IMR-90 (cell line): Measurements from ENCODE around the gene BRAF. TPM values are rescaled to one million over a fixed set of nuclear protein-coding genes. Genes with fewer than 3 reads are reported as not detected.

Experiments used
- ATAC-seq: fragments of 200-7000 bp; cut with Tn5 transposase; 2 replicates; pipeline ENCODE4 v1.9.1; 2020; ENCODE audit warnings: low read depth, mild to moderate bottlenecking, moderate library complexity
- BruUV-seq: library from RNA; stranded (reverse); fragments of 400-500 nt; replicated peaks from 2 replicates; lab custom pipeline; 2021; lab: Mats Ljungman, UMichigan
- CTCF ChIA-PET: fragments of 300-600 bp; formaldehyde crosslinking; extraction: SDS; loops from one replicate; lab custom pipeline; 2021; ENCODE audit warnings: antibody characterized with exemption; lab: Yijun Ruan, JAX
- POLR2A ChIA-PET: fragments of 300-600 bp; sonication (Branson Sonifier 250); formaldehyde crosslinking; loops from one replicate; lab custom pipeline; 2022; ENCODE audit warnings: antibody characterized with exemption; ENCODE audit not compliant: unreplicated experiment; lab: Charles Lee
- DNase-seq: peaks from one replicate; pipeline ENCODE4 v3.0.0; 2013
- H2AFZ ChIP-seq: replicated peaks from 2 replicates; pipeline ENCODE3; 2013; ENCODE audit warnings: low read length, mild to moderate bottlenecking; ENCODE audit not compliant: poor library complexity
- H2AK5ac ChIP-seq: 2 replicates; pipeline ENCODE4 v1.6.1; 2013; ENCODE audit warnings: low read depth, low read length, inconsistent platforms
- H2AK9ac ChIP-seq: replicated peaks from 2 replicates; pipeline ENCODE3; 2013; ENCODE audit warnings: mild to moderate bottlenecking, low read depth, low read length, moderate library complexity; ENCODE audit not compliant: poor library complexity
- H2BK120ac ChIP-seq: 2 replicates; pipeline ENCODE4 v1.6.1; 2013; ENCODE audit warnings: low read depth, low read length, inconsistent platforms
- H2BK15ac ChIP-seq: 3 replicates; pipeline ENCODE4 v1.6.1; 2013; ENCODE audit warnings: low read depth, low read length, inconsistent platforms
- H2BK20ac ChIP-seq: 2 replicates; pipeline ENCODE4 v1.6.1; 2013; ENCODE audit warnings: low read depth, mild to moderate bottlenecking, inconsistent platforms, low read length, moderate library complexity
- H2BK5ac ChIP-seq: 2 replicates; pipeline ENCODE4 v1.6.1; 2013; ENCODE audit warnings: mild to moderate bottlenecking, low read depth, low read length, inconsistent platforms; ENCODE audit not compliant: poor library complexity, severe bottlenecking
- H3K14ac ChIP-seq: replicated peaks from 2 replicates; pipeline ENCODE4 v1.6.1; 2013; ENCODE audit warnings: low read depth, low read length, inconsistent platforms
- H3K18ac ChIP-seq: 2 replicates; pipeline ENCODE4 v1.6.1; 2013; ENCODE audit warnings: low read depth, low read length, control low read depth
- H3K23ac ChIP-seq: 2 replicates; pipeline ENCODE4 v1.6.1; 2013; ENCODE audit warnings: low read depth, low read length, inconsistent platforms
- H3K27ac ChIP-seq: 2 replicates; pipeline ENCODE4 v1.5.1; 2013; ENCODE audit warnings: mild to moderate bottlenecking, control low read depth, low read length; ENCODE audit not compliant: insufficient read depth
- H3K27me3 ChIP-seq: 2 replicates; pipeline ENCODE4 v1.6.1; 2013; ENCODE audit warnings: low read length; ENCODE audit not compliant: control insufficient read depth, insufficient read depth
- H3K36me3 ChIP-seq: 2 replicates; pipeline ENCODE4 v1.6.1; 2013; ENCODE audit warnings: low read length, mixed read lengths; ENCODE audit not compliant: control insufficient read depth, insufficient read depth
- H3K4ac ChIP-seq: 2 replicates; pipeline ENCODE4 v1.6.1; 2013; ENCODE audit warnings: low read depth, low read length, inconsistent platforms
- H3K4me1 ChIP-seq: 2 replicates; pipeline ENCODE4 v1.6.1; 2013; ENCODE audit warnings: low read length, mixed read lengths; ENCODE audit not compliant: control insufficient read depth, insufficient read depth
- H3K4me2 ChIP-seq: 2 replicates; pipeline ENCODE4 v1.6.1; 2013; ENCODE audit warnings: low read depth, mild to moderate bottlenecking, control low read depth, low read length, moderate library complexity
- H3K4me3 ChIP-seq: 2 replicates; pipeline ENCODE4 v1.5.1; 2013; ENCODE audit warnings: low read depth, mild to moderate bottlenecking, control low read depth, low read length, moderate library complexity; ENCODE audit not compliant: insufficient read depth
- H3K56ac ChIP-seq: 2 replicates; pipeline ENCODE4 v1.6.1; 2013; ENCODE audit warnings: low read length, inconsistent platforms; ENCODE audit not compliant: insufficient read depth; ENCODE audit errors: extremely low read depth
- H3K79me1 ChIP-seq, 2 experiments: 2 replicates each; pipeline ENCODE4 v1.6.1; 2013; ENCODE audit warnings: low read length in 2 of 2, inconsistent platforms in 1 of 2, low read depth in 1 of 2
- H3K9ac ChIP-seq: 2 replicates; pipeline ENCODE4 v1.6.1; 2013; ENCODE audit warnings: low read depth, low read length, control low read depth
- H3K9me1 ChIP-seq: 2 replicates; pipeline ENCODE4 v1.6.1; 2013; ENCODE audit warnings: low read length, inconsistent platforms; ENCODE audit not compliant: insufficient read depth
- H3K9me3 ChIP-seq: 2 replicates; pipeline ENCODE4 v1.6.1; 2013; ENCODE audit warnings: low read length; ENCODE audit not compliant: control insufficient read depth, insufficient read depth
- H4K20me1 ChIP-seq: 2 replicates; pipeline ENCODE4 v1.6.1; 2013; ENCODE audit warnings: low read length, inconsistent platforms; ENCODE audit not compliant: insufficient read depth
- H4K5ac ChIP-seq: 2 replicates; pipeline ENCODE4 v1.6.1; 2013; ENCODE audit warnings: mild to moderate bottlenecking, low read depth, low read length, control low read depth
- H4K8ac ChIP-seq, 2 experiments: 2 replicates each; pipeline ENCODE4 v1.6.1; 2013; ENCODE audit warnings: low read depth in 2 of 2, low read length in 2 of 2, control low read depth in 1 of 2, inconsistent platforms in 1 of 2
- H4K91ac ChIP-seq: 2 replicates; pipeline ENCODE4 v1.6.1; 2013; ENCODE audit warnings: low read depth, low read length, inconsistent platforms; ENCODE audit not compliant: insufficient read depth
- CEBPB ChIP-seq: IDR thresholded peaks from 2 replicates; pipeline ENCODE4 v1.6.1; 2012; ENCODE audit warnings: low read depth, low read length, improper control_type of control experiment
- CHD1 ChIP-seq: IDR thresholded peaks from 2 replicates; pipeline ENCODE4 v1.6.1; 2012; ENCODE audit warnings: low read depth, low read length, improper control_type of control experiment
- ELK1 ChIP-seq: fragments of 150-350 bp; IDR thresholded peaks from 2 replicates; pipeline ENCODE4 v1.6.1; 2016; ENCODE audit warnings: low read depth, mild to moderate bottlenecking, low read length, moderate library complexity, borderline replicate concordance
- FOS ChIP-seq: fragments of 150-350 bp; IDR thresholded peaks from 2 replicates; pipeline ENCODE4 v1.6.1; 2016; ENCODE audit warnings: low read depth, low read length
- MAFK ChIP-seq: IDR thresholded peaks from 2 replicates; pipeline ENCODE4 v1.6.1; 2012; ENCODE audit warnings: low read depth, low read length, improper control_type of control experiment
- MAZ ChIP-seq: IDR thresholded peaks from 2 replicates; pipeline ENCODE4 v1.6.1; 2012; ENCODE audit warnings: low read depth, mild to moderate bottlenecking, low read length, improper control_type of control experiment, moderate library complexity, borderline replicate concordance
- MXI1 ChIP-seq: IDR thresholded peaks from 2 replicates; pipeline ENCODE4 v1.6.1; 2012; ENCODE audit warnings: low read depth, mild to moderate bottlenecking, low read length, moderate library complexity, borderline replicate concordance
- POLR2A ChIP-seq: IDR thresholded peaks from 2 replicates; pipeline ENCODE4 v1.6.1; 2012; ENCODE audit warnings: mild to moderate bottlenecking, low read depth, low read length
- RCOR1 ChIP-seq: IDR thresholded peaks from 2 replicates; pipeline ENCODE4 v1.6.1; 2012; ENCODE audit warnings: mild to moderate bottlenecking, low read length, improper control_type of control experiment; ENCODE audit not compliant: insufficient replicate concordance
- RFX5 ChIP-seq: IDR thresholded peaks from 2 replicates; pipeline ENCODE4 v1.8.0; 2012; ENCODE audit warnings: low read depth, mild to moderate bottlenecking, low read length, moderate library complexity
- USF2 ChIP-seq: fragments of 150-350 bp; IDR thresholded peaks from 2 replicates; pipeline ENCODE4 v1.6.1; 2017; ENCODE audit warnings: mild to moderate bottlenecking, antibody characterized with exemption, low read length, low read depth
- WGBS, 2 experiments: methylation state at CpG; one replicate each; pipeline versions ENCODE4 v1.1.5 to v1.1.7; 2013; ENCODE audit warnings: missing lambda C conversion rate in 2 of 2; ENCODE audit not compliant: insufficient read length in 1 of 2; ENCODE audit errors: extremely low coverage in 2 of 2; 5-methylcytosine and 5-hydroxymethylcytosine counted together
- dilution Hi-C: fragments of 300-500 bp; cut with HindIII; formaldehyde crosslinking; loops from one replicate; pipeline ENCODE4 v1.14.3; 2018; ENCODE audit warnings: low sequenced_read_pairs; ENCODE audit not compliant: unreplicated experiment
- in situ Hi-C: fragments of 300-500 bp; cut with MboI; formaldehyde crosslinking; loops from 3 replicates; pipeline ENCODE4 v1.14.3; 2019; ENCODE audit warnings: low sequenced_read_pairs, inconsistent platforms, mixed read lengths
- intact Hi-C: fragments of 100-400 bp; cut with micrococcal nuclease; formaldehyde crosslinking; loops from 2 replicates; pipeline ENCODE4 v1.10.0; 2022
- polyA plus RNA-seq, 3 experiments: library from polyadenylated mRNA; depleted of rRNA; stranded (reverse); fragments of >200 nt; gene quantifications; 2 replicates each; pipeline ENCODE4 v1.2.3, GENCODE V29; 2012; ENCODE audit warnings: low replicate concordance in 1 of 3
- total RNA-seq: library from RNA; depleted of rRNA; stranded (reverse); fragments of >200 nt; gene quantifications from 2 replicates; pipeline ENCODE4 v1.2.3, GENCODE V29; 2012

BRAF gene
- total and polyA plus RNA-seq, 2 of the 4 experiments (the other 2 are of a cell fraction) = 5.7 to 12.9 TPM

- Histone ChIP-seq H4K91ac (no peak overlapping the region), H3K4me2 (no peak overlapping the region), H3K9ac (no peak overlapping the region), H3K23ac (no peak overlapping the region), H2BK120ac (no peak overlapping the region), H2AK5ac (no peak overlapping the region), H3K27me3 (no peaks in the 10 kb centered on the region), H4K5ac (no peak overlapping the region), H3K14ac (no peak overlapping the region), H4K8ac (no peak overlapping the region), H3K4me1 (peaks cover 2% of the 10 kb centered on the region; the same call in 1 of the 2 replicates), H3K9me1 (no peaks in the 10 kb centered on the region), H2AFZ (no peak overlapping the region), H3K79me1 (peaks cover 26 to 35% of the 10 kb centered on the region in 2 experiments), H2BK15ac (no peak overlapping the region), H3K27ac (no peak overlapping the region), H3K56ac (no peak overlapping the region), H2BK20ac (no peak overlapping the region), H2BK5ac (no peak overlapping the region), H2AK9ac (no peak overlapping the region), H3K4ac (no peak overlapping the region), H4K20me1 (peaks cover 16% of the 10 kb centered on the region), H3K4me3 (no peak overlapping the region), H3K18ac (no peak overlapping the region), H3K9me3 (no peaks in the 10 kb centered on the region), H3K36me3 (no peaks in the 10 kb centered on the region)
- in situ Hi-C loops = no loop called here
- intact Hi-C loops = no loop called here
- ATAC-seq = no peak
- dilution Hi-C loops = no loop called here
- WGBS, 2 experiments = no CpG with 5 or more reads among the region's 4 CpGs
- no TSS peak for BruUV-seq
- ChIA-PET POLR2A (interaction anchor here (0.6 kb wide), 1 partner anchor 40 kb away, joined by 4 read pairs; no protein-coding TSS in a partner anchor), CTCF (interaction anchor here (0.6 kb wide), 2 partner anchors 15 to 20 kb away, joined by 3 to 5 read pairs; no protein-coding TSS in a partner anchor)
- TF ChIP-seq MAZ (no peak), FOS (no peak), ELK1 (no peak), POLR2A (no peak), RFX5 (no peak), MAFK (no peak), CHD1 (no peak), USF2 (no peak), MXI1 (no peak), RCOR1 (no peak), CEBPB (no peak)
- DNase-seq = peak; percentile 33
These were observed 20.8 kb downstream of the BRAF start for GRCh38 chr7:140903741-140904480.
